Upper lobe of left lung (tissue), 6 donors: ENCODE data around the gene ZNF473. TPM values are rescaled to one million over a fixed set of nuclear protein-coding genes. Genes with fewer than 3 reads are reported as not detected.

Experiments
- ATAC-seq, 2 donors: fragments of 200-7000 bp; cut with Tn5 transposase; one replicate each; pipeline ENCODE4 v1.9.1; 2022; ENCODE audit warnings: mild to moderate bottlenecking in 2 of 2, moderate library complexity in 2 of 2; ENCODE audit not compliant: low FRiP score in 2 of 2
- DNase-seq, 2 donors: peaks; one replicate each; pipeline ENCODE4 v3.0.0-alpha.2; 2019 to 2020
- H3K27ac ChIP-seq, 4 donors: fragments of 200-600 bp; sonication (generic); one replicate each; pipeline ENCODE4 v1.5.1; 2016 to 2019
- H3K27me3 ChIP-seq, 4 donors: fragments of 200-600 bp; sonication (generic); one replicate each; pipeline ENCODE4 v1.5.1; 2017 to 2019
- H3K36me3 ChIP-seq, 4 donors: fragments of 200-600 bp; sonication (generic); one replicate each; pipeline ENCODE4 v1.5.1; 2016 to 2019
- H3K4me1 ChIP-seq, 4 donors: fragments of 200-600 bp; sonication (generic); one replicate each; pipeline ENCODE4 v1.5.1; 2018 to 2019
- H3K4me3 ChIP-seq, 4 donors: fragments of 200-600 bp; sonication (generic); one replicate each; pipeline ENCODE4 v1.5.1; 2017 to 2019; ENCODE audit warnings: mild to moderate bottlenecking in 2 of 4, moderate library complexity in 1 of 4
- H3K9me3 ChIP-seq, 4 donors: fragments of 200-600 bp; sonication (generic); one replicate each; pipeline ENCODE4 v1.5.1; 2018 to 2019
- EP300 ChIP-seq, 4 donors: sonication (generic); formaldehyde crosslinking; IDR thresholded peaks; one replicate each; pipeline ENCODE4 v1.5.1; 2017; ENCODE audit warnings: antibody characterized with exemption in 4 of 4, control low read depth in 2 of 4
- POLR2A ChIP-seq, 4 donors: fragments of 450-650 bp; IDR thresholded peaks; one replicate each; pipeline ENCODE4 v1.5.1; 2016 to 2017; ENCODE audit warnings: antibody characterized with exemption in 4 of 4, mild to moderate bottlenecking in 2 of 4
- POLR2AphosphoS5 ChIP-seq, 2 donors: sonication (generic); formaldehyde crosslinking; IDR thresholded peaks; one replicate each; pipeline ENCODE4 v1.5.1; 2017; ENCODE audit warnings: antibody characterized with exemption in 2 of 2
- WGBS, 2 donors: methylation state at CpG; one replicate each; pipeline ENCODE4 v1.1.5; 2017 to 2018; 5-methylcytosine and 5-hydroxymethylcytosine counted together
- total RNA-seq, 6 donors: library from RNA; depleted of rRNA in 4 of 6; stranded (reverse); fragments of >200 nt in 4 of 6; gene quantifications; one replicate each; pipeline versions ENCODE4 v1.1.0 to v1.2.1, GENCODE V29; 2016 to 2021
- TF ChIP-seq, protein P1 (sequence below), 6 experiments: fragments of 450-650 bp in 4 of 6; fragments of 200-600 bp in 2 of 6; sonication (generic) in 2 of 6; IDR thresholded peaks; one replicate each; pipeline ENCODE4 v1.5.1; 2016 to 2019; ENCODE audit warnings: antibody characterized with exemption in 6 of 6
- donor health status: DM: no; HTN: no; CAD: no; lungs with moderate emphysema.
- donor health status: DM: no; HTN: yes; CAD: no; lungs with severe emphysema.

Gene ZNF473
- total RNA-seq, 6 donors from 2014 or later: 3.8 to 12.5 (median 6.3) TPM

DNA sequence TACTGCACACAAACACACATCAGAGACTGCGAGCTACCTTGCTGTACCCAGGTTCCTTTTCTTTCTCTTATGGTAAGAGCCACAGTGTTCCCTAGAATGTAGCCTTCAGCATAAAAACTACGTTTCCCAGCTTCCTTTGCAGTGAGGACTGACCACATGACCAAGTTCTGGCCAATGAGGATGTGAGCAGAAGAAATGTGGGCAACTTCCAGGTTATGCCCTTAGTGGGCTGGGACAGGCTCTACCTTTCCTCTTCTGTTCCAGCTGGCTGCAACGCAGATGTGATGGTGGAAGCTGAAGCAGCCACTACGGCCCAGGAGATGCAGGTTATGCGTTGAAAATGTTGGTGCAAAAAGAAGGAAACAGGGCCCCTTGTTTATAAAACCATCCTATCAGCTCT lies 28.1 kb upstream of the ZNF473 start:
- peaks cover 30 to 98% (median 79%) of the 10 kb centered on the region in 4 donors for H3K36me3 ChIP-seq
- TF ChIP-seq, protein P1, sequence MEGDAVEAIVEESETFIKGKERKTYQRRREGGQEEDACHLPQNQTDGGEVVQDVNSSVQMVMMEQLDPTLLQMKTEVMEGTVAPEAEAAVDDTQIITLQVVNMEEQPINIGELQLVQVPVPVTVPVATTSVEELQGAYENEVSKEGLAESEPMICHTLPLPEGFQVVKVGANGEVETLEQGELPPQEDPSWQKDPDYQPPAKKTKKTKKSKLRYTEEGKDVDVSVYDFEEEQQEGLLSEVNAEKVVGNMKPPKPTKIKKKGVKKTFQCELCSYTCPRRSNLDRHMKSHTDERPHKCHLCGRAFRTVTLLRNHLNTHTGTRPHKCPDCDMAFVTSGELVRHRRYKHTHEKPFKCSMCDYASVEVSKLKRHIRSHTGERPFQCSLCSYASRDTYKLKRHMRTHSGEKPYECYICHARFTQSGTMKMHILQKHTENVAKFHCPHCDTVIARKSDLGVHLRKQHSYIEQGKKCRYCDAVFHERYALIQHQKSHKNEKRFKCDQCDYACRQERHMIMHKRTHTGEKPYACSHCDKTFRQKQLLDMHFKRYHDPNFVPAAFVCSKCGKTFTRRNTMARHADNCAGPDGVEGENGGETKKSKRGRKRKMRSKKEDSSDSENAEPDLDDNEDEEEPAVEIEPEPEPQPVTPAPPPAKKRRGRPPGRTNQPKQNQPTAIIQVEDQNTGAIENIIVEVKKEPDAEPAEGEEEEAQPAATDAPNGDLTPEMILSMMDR (IDR thresholded peaks at IDR 0.05): no peak
- no peak for TF ChIP-seq POLR2A (IDR thresholded peaks at IDR 0.05)
- TF ChIP-seq EP300 (IDR thresholded peaks at IDR 0.05): no peak
- TF ChIP-seq POLR2AphosphoS5 (IDR thresholded peaks at IDR 0.05): no peak
- peaks cover 0 to 2% (median 0%) of the 10 kb centered on the region in 4 donors for H3K4me1 ChIP-seq
- no peaks in the 10 kb centered on the region for H3K27me3 ChIP-seq
- no peak overlapping the region for H3K4me3 ChIP-seq
- no peak for DNase-seq
- WGBS, 2 donors: 73 to 85% methylated on average over 5 of the region's 5 CpGs
- H3K27ac ChIP-seq: no peak overlapping the region
- peak in 1 of 2 donors; percentile 40 for ATAC-seq
- no peaks in the 10 kb centered on the region for H3K9me3 ChIP-seq

DNA sequence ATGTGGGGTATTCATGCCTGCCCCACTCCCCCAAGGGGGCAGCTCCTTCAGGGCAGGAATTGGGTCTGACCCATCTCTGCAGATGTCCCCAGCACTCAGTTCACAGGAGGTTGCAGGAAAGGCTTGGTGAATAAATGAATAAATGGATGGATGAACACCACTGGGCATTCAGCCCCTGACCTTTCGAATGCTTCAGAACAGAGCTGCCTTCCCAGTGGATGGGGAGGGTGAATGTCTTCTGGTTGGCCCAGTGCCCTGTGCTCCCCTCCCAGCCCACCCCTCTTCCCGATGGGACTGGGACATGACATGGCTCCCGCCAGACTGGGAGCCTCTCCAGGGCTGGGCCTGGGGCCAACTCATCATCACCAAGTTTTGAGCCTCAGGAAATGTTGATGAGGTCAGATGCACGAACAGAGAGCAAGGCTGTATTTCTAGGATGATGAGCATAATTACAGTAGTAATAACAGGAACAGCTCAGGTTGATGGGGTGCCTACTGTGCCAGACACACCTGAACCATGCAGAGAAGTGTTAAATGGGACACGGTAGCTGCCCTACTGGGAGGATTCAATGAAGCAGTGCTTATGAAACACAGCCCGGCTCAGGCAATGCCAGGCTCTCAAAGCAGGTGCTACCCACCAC lies 26.3 kb upstream of the ZNF473 start:
- peaks cover 24 to 98% (median 79%) of the 10 kb centered on the region in 4 donors for H3K36me3 ChIP-seq
- no peaks in the 10 kb centered on the region for H3K27me3 ChIP-seq
- no peak for DNase-seq
- H3K4me1 ChIP-seq: peaks cover 5 to 18% (median 10%) of the 10 kb centered on the region in 4 donors
- TF ChIP-seq, protein P1 (IDR thresholded peaks at IDR 0.05): no peak
- no peaks in the 10 kb centered on the region for H3K9me3 ChIP-seq
- no peak overlapping the region for H3K4me3 ChIP-seq
- no peak for ATAC-seq
- no peak overlapping the region for H3K27ac ChIP-seq
- 78 to 87% methylated on average over 5 to 6 of the region's 6 CpGs for WGBS, 2 donors

DNA sequence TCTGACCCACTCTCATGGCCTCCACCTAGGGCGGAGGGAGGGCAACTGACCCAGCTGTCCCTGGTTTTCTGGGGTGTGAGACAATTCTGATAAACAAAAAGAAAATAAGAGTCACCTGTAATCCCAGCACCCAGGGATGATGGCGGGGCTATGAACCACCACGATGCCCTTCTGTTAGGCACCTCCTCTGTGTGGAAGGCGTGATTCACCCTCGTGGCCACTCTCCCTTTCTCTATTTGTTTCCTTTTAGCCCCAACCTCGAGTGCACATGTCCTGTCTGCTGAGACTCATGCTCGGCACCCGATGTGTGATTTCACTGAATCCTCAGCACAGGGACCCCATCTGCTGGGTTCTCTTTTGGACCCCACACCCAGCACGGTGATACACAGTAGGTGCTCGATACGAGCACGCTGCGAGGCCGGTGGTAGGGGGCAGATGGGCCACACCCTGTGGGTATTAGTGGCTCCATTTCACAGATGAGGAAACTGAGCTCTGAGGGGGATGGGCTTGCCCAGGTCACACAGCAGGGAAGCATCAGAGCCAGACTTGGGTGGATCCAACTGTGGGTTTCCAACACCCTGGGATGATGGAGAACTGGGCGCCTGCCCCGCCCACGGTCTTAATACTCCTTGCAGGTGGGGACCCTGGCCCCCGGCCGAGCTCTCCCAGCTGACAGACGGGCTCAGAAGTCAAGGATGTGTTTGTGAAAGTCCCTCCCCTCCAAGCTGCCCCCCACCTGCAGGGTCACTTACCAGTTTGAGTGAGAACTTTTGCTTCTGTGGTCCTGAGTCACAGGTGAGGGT lies 25.6 kb upstream of the ZNF473 start:
- WGBS, 2 donors: 90 to 92% methylated on average over 14 to 15 of the region's 20 CpGs
- no peaks in the 10 kb centered on the region for H3K9me3 ChIP-seq
- peaks cover 18 to 98% (median 78%) of the 10 kb centered on the region in 4 donors for H3K36me3 ChIP-seq
- H3K27ac ChIP-seq: no peak overlapping the region
- TF ChIP-seq EP300 (IDR thresholded peaks at IDR 0.05): no peak
- TF ChIP-seq, protein P1 (IDR thresholded peaks at IDR 0.05): no peak
- TF ChIP-seq POLR2AphosphoS5 (IDR thresholded peaks at IDR 0.05): no peak
- TF ChIP-seq POLR2A (IDR thresholded peaks at IDR 0.05): no peak
- ATAC-seq (no peak), DNase-seq (no peak)
- no peak overlapping the region for H3K4me3 ChIP-seq
- no peaks in the 10 kb centered on the region for H3K27me3 ChIP-seq
- peaks cover 5 to 20% (median 11%) of the 10 kb centered on the region in 4 donors for H3K4me1 ChIP-seq

DNA sequence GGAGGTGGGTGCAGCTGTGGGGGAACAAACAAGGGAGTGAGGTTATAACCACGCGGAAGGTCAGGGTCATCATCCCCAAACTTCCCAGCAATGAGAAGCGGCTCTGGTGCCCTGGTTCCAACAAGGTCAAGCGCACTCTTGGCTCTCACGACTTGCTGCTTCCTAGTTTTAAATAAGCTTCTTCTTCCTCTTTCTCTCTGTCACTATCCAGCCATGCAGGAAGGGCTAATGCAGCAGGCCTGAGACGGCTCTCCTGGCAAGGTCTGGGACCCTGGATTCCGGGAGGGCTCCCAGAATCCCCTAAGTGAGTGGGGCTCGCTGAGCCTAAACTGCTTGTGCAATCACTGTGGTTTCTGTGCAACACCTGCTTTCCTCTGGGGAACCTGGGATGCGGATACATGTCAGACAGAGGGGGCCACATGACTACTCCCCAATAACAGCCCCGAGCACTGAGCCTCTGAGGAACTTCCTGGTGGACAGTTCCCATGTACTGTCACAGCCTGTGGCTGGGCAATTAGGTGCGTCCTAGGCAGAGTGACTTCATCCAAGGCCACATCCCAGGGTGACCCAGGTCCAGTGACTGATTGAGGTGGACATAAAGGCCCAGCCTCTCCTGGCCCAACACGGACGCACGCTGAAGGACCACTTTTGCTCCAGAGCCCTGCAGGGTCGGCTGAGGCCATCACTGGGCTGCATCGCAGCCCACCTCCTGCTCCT lies 24.8 kb upstream of the ZNF473 start:
- no peak overlapping the region for H3K4me3 ChIP-seq
- WGBS, 2 donors: 79 to 86% methylated on average over 12 to 15 of the region's 16 CpGs
- TF ChIP-seq POLR2AphosphoS5 (IDR thresholded peaks at IDR 0.05): no peak
- TF ChIP-seq EP300 (IDR thresholded peaks at IDR 0.05): no peak
- TF ChIP-seq, protein P1 (IDR thresholded peaks at IDR 0.05): no peak
- no peak for TF ChIP-seq POLR2A (IDR thresholded peaks at IDR 0.05)
- peaks cover 5 to 20% (median 11%) of the 10 kb centered on the region in 4 donors for H3K4me1 ChIP-seq
- no peak for DNase-seq
- no peak overlapping the region for H3K27ac ChIP-seq
- H3K27me3 ChIP-seq: no peaks in the 10 kb centered on the region
- no peaks in the 10 kb centered on the region for H3K9me3 ChIP-seq
- no peak for ATAC-seq
- H3K36me3 ChIP-seq: peaks cover 18 to 98% (median 80%) of the 10 kb centered on the region in 4 donors
